Nucleus accumbens (tissue), 56 donors: ENCODE results near the gene ADSS1.

Experiments
- DNase-seq, 56 donors: peaks; one replicate each; lab custom pipeline; 2025; lab: John Stamatoyannopoulos, UW

Gene ADSS1

GRCh38 chr14:104756477-104757237 is 32.6 kb downstream of the ADSS1 start:
- DNase-seq: no peak

- no peak for DNase-seq
Measured at GRCh38 chr14:104757238-104757585, 33.2 kb downstream of the ADSS1 start.

DNA sequence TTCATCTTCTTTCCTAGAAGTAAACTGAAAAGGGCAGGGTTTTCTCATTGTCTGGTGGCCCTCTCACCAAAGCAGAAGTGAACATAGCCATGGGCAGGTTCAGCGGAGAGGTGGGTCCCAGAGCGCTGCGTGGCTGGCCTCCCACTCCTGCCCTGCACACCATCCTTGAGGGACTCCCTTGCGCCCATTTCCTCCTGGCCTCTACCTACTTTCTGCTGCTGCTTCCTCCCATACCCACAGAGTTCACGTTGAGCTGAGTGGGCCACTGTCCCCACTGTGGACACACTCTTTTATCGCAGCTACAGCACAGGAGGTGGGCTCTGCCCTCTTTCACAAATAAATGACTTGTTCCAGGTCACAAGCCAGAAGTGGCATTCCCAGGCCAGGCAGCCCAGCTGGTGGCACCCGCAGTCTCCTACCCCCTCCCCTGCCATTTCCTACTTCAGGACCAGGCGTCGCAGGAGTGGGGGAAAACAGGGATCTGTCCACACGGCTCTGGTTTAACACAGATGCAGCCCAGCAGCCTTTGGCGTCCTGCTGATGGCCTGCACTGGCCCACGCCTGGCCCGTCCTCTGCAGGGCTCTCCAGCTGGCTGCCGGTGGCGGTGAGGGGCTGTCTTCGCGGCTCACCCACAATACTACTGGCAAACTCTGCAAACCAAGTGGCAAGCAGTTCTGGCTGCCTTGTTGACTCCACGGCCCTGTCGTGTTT is 33.8 kb downstream of the ADSS1 start:
- DNase-seq: no peak

- DNase-seq: no peak
Measured at GRCh38 chr14:104758981-104759969, 35.2 kb downstream of the ADSS1 start.

GRCh38 chr14:104765517-104765916 is 41.5 kb downstream of the ADSS1 start:
- no peak for DNase-seq

DNA sequence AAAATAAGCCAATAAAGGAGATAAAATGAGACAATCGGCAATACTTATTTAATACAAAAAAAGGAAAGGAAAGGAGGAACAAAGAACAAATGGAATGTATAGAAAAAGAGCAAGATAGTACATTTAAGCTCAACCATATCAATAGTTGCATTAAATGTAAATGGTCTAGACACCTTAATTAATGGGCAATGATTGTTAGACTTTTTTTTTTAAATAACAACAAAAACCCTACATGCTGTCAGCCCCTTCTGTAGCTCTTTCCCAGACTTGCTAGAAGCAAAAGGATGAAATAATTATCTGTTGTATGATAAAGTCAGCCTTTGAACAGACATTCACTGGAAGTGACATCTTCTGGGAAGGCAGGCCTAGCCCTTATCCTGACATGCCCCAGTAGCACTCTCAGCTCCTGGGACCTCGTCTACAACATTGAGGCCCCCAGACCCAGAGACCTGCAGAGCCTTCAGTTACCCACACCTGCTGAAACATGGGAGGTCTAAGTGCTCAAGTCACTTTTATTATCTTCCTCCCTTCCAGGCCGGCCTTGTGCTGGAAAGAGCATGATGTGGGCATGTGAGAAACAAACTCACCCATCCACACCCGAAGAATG is 42.3 kb downstream of the ADSS1 start:
- DNase-seq: no peak

GRCh38 chr14:104766863-104767633 is 43.0 kb downstream of the ADSS1 start:
- no peak for DNase-seq

DNA sequence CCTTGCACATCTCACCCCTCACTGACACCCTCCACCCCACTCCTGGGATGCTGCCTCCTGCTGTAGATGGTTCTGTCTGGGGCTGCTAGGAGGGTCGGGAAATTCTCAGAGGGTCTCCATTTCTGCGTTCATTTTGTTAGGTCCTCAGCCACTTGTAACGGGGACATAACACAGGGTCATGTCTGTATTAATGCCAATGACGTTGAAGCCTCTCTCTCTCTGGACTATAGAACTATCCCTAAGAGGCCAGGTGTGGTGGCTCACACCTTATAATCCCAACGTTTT is 43.5 kb downstream of the ADSS1 start:
- no peak for DNase-seq

- DNase-seq: peak in 55 of 56 donors; percentile 17 to 93 (median 73)
Measured at GRCh38 chr14:104768437-104769323, 44.7 kb downstream of the ADSS1 start.

DNA sequence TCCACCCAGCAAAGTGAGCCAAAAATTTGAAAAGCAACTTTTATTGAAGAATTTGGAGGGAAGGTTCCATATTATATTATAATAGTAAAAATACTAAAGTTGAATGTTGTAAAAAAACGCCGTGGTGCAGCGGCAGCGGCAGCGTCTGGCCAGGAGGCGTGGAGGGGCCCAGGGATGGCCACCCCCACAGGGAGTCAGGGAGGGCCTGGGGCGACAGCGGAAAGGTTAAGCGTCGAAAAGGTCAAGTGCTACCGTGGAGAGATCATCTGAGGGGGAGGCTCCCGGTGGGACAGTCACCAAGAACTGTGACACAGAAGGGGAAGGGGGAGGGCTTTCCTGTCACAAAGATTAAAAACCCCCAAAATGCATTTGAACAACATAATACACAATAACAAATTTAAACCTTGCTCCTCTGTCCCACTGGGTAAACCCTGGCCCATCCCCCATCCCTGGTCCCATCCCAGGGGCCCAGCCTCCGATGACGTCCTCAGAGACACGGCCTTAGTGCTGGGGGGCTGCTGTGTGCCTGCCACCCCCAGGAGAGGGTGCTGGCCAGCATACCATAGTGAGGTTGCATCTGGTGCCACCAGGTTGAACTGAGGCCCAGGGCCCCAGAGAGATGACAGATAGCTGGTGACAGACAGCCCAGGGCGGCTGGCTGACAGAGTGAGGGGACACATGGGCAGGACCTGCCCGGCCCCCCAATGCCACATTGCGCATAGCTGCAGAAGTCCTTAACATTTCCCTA is 45.5 kb downstream of the ADSS1 start:
- DNase-seq: no peak

DNA sequence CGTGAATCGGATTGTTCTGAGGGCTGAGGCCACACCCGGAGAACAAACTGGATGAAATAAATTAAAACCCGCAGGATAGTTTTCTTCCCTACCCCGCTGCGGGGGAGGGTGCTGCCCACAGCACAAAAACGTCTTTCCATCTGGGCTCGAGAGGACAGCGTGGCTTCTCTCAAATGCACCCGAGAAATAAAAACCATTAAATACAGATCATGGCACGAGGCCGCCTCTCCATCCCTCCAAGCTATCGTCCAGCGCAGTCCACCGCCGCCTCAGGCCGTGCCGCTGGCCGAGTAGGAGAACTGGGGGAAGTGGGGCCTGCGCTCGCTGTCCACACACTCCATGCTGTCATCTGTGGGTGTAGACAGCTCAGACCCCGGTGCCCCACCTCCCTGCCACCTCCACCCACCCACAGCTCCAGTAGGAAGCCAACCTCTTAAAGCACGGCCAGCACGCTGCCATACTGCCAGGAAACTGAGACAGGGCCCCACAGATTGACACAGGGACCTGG is 46.1 kb downstream of the ADSS1 start:
- no peak for DNase-seq

GRCh38 chr14:104770851-104771272 is 46.8 kb downstream of the ADSS1 start:
- DNase-seq: no peak

DNA sequence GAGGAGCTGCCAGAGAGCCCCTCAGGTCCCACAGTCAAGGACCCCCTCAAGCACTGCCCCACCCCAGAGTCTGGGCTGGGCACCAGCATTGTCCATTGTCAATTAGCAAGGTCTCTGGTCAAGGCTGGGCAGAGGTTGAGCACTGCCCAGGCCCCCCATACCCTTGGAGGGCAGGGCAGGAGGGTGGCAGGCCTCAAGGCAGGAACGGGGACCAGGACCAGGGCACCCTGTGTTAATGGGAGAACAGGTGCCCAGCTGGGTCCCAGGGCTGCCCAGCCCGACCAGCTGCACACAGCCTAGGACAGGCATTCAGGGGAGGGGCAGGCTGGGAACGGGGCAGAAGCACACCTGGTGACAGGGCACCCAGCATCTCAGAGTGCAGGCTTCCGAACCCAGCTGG is 47.3 kb downstream of the ADSS1 start:
- no peak for DNase-seq

GRCh38 chr14:104771918-104772706 is 48.1 kb downstream of the ADSS1 start:
- DNase-seq: no peak

GRCh38 chr14:104772707-104773504 is 48.9 kb downstream of the ADSS1 start:
- no peak for DNase-seq
